Neural cell (in vitro differentiated cells): ENCODE results near the gene BFSP2. TPM values are rescaled to one million over a fixed set of nuclear protein-coding genes. Genes with fewer than 3 reads are reported as not detected.

Source experiments
- H2AFZ ChIP-seq: fragments of 200-600, 300-800 bp; sonication (generic), shearing (Covaris generic); 2 replicates; pipeline ENCODE4 v1.6.0; 2014; ENCODE audit warnings: low read depth, mild to moderate bottlenecking, antibody characterized with exemption, low read length, moderate library complexity
- H3F3A ChIP-seq: fragments of 200-600 bp; shearing (Covaris generic); 2 replicates; pipeline ENCODE4 v1.6.1; 2016; ENCODE audit warnings: mild to moderate bottlenecking, moderate library complexity, mixed read lengths, antibody characterized with exemption, low read length; ENCODE audit not compliant: insufficient read depth, poor library complexity, severe bottlenecking
- H3K27ac ChIP-seq: fragments of 200-600, 300-800 bp; sonication (generic), shearing (Covaris generic); 2 replicates; pipeline ENCODE4 v1.5.1; 2014; ENCODE audit warnings: mild to moderate bottlenecking, low read length, moderate library complexity
- H3K27me3 ChIP-seq: fragments of 300-800, 200-600 bp; sonication (generic), shearing (Covaris generic); 2 replicates; pipeline ENCODE4 v1.6.0; 2014; ENCODE audit warnings: mild to moderate bottlenecking, low read depth, low read length, moderate library complexity; ENCODE audit not compliant: insufficient read depth
- H3K36me3 ChIP-seq: fragments of 300-800, 200-600 bp; sonication (generic), shearing (Covaris generic); 2 replicates; pipeline ENCODE4 v1.5.1; 2014; ENCODE audit warnings: mild to moderate bottlenecking, antibody characterized with exemption, low read length, moderate library complexity; ENCODE audit not compliant: insufficient read depth
- H3K4me2 ChIP-seq: fragments of 300-800, 200-600 bp; sonication (generic), shearing (Covaris generic); 2 replicates; pipeline ENCODE4 v1.6.0; 2014; ENCODE audit warnings: mild to moderate bottlenecking, low read length
- H3K4me3 ChIP-seq: fragments of 300-800, 200-600 bp; sonication (generic), shearing (Covaris generic); 2 replicates; pipeline ENCODE4 v1.5.1; 2014; ENCODE audit warnings: mild to moderate bottlenecking, low read length, moderate library complexity
- H3K79me2 ChIP-seq: fragments of 200-600 bp; shearing (Covaris generic); replicated peaks from 2 replicates; pipeline ENCODE4 v1.6.0; 2014; ENCODE audit warnings: mild to moderate bottlenecking, low read length, moderate library complexity; ENCODE audit not compliant: insufficient read depth
- H3K9ac ChIP-seq: fragments of 300-800, 200-600 bp; sonication (generic), shearing (Covaris generic); 2 replicates; pipeline ENCODE4 v1.6.1; 2016; ENCODE audit warnings: mild to moderate bottlenecking, low read length, mixed read lengths
- H3K9me2 ChIP-seq: fragments of 200-600 bp; shearing (Covaris generic); 2 replicates; pipeline ENCODE4 v1.6.1; 2016; ENCODE audit warnings: mild to moderate bottlenecking, low read length, mixed read lengths; ENCODE audit not compliant: insufficient read depth
- H3K9me3 ChIP-seq: fragments of 200-600, 300-800 bp; sonication (generic), shearing (Covaris generic); 2 replicates; pipeline ENCODE4 v1.6.1; 2016; ENCODE audit warnings: mild to moderate bottlenecking, mixed run types, low read length, moderate library complexity, mixed read lengths
- H4K20me1 ChIP-seq: fragments of 200-600 bp; shearing (Covaris generic); 2 replicates; pipeline ENCODE4 v1.6.1; 2016; ENCODE audit warnings: mild to moderate bottlenecking, mixed run types; ENCODE audit not compliant: insufficient read depth
- EP300 ChIP-seq: fragments of 450-650 bp; conservative IDR thresholded peaks from 2 replicates; pipeline ENCODE4 v1.6.1; 2014; ENCODE audit warnings: antibody characterized with exemption, mild to moderate bottlenecking, moderate library complexity; ENCODE audit not compliant: poor library complexity, severe bottlenecking
- EZH2 ChIP-seq: fragments of 200-600, 300-800 bp; shearing (Covaris generic), sonication (generic); IDR thresholded peaks from 2 replicates; pipeline ENCODE4 v1.6.1; 2014; ENCODE audit warnings: antibody characterized with exemption, low read length, borderline replicate concordance, mild to moderate bottlenecking; ENCODE audit not compliant: insufficient read depth, poor library complexity, severe bottlenecking
- MXI1 ChIP-seq: fragments of 450-650 bp; conservative IDR thresholded peaks from 2 replicates; pipeline ENCODE4 v1.6.1; 2014; ENCODE audit warnings: antibody characterized with exemption, mild to moderate bottlenecking; ENCODE audit not compliant: poor library complexity, severe bottlenecking
- POLR2AphosphoS5 ChIP-seq: IDR thresholded peaks from 2 replicates; pipeline ENCODE4 v1.6.1; 2012
- RAD21 ChIP-seq: fragments of 450-650 bp; conservative IDR thresholded peaks from 2 replicates; pipeline ENCODE4 v1.6.1; 2014; ENCODE audit warnings: antibody characterized with exemption, mild to moderate bottlenecking, moderate library complexity
- SMC3 ChIP-seq: fragments of 450-650 bp; conservative IDR thresholded peaks from 2 replicates; pipeline ENCODE4 v1.6.1; 2014; ENCODE audit warnings: antibody characterized with exemption, mild to moderate bottlenecking, moderate library complexity; ENCODE audit not compliant: poor library complexity
- TAF1 ChIP-seq: IDR thresholded peaks from 2 replicates; pipeline ENCODE4 v1.6.1; 2012; ENCODE audit warnings: low read depth
- polyA plus RNA-seq: library from polyadenylated mRNA; depleted of rRNA; stranded (reverse); fragments of >200 nt; gene quantifications from 2 replicates; pipeline ENCODE4 v1.2.3, GENCODE V29; 2014
- TF ChIP-seq, protein P1 (sequence below): fragments of 450-650 bp; IDR thresholded peaks from 2 replicates; pipeline ENCODE4 v1.5.1; 2014; ENCODE audit warnings: antibody characterized with exemption, mild to moderate bottlenecking, moderate library complexity; ENCODE audit not compliant: poor library complexity, severe bottlenecking
- TF ChIP-seq, protein P2 (sequence below): IDR thresholded peaks from 2 replicates; pipeline ENCODE4 v1.6.1; 2012; ENCODE audit warnings: borderline replicate concordance

Gene BFSP2
- polyA plus RNA-seq, 1 donor from 2014 or later, result not detected

DNA sequence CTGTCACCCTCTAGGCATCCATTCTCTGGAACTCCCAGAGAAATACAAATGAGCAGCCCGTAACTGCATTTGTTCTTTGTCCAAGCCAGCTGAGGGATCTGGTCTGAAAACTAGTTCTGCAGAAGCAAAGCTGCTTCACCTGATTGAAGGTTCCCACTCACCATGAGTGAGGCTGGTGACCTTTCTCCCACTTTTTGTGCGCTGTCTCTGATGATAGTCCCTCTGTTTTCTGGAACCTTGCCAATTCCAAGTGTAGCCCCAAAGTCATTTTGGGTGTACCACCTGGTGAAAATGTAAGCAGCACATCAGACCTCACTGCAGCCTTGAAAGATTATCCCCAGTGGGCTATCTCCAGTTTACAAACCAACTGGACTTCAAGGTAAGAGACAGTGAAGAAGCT, 39.4 kb upstream of the BFSP2 start:
- H4K20me1 ChIP-seq, result no peaks in the 10 kb centered on the region
- H3F3A ChIP-seq, result no peaks in the 10 kb centered on the region
- H3K79me2 ChIP-seq, result no peaks in the 10 kb centered on the region
- no peaks in the 10 kb centered on the region for H3K9me2 ChIP-seq
- no peak overlapping the region for H3K27ac ChIP-seq
- no peak overlapping the region for H2AFZ ChIP-seq
- TF ChIP-seq MXI1 (no peak), EP300 (no peak), POLR2AphosphoS5 (no peak), EZH2 (no peak), TAF1 (no peak), RAD21 (no peak), SMC3 (no peak)
- TF ChIP-seq, protein P1, sequence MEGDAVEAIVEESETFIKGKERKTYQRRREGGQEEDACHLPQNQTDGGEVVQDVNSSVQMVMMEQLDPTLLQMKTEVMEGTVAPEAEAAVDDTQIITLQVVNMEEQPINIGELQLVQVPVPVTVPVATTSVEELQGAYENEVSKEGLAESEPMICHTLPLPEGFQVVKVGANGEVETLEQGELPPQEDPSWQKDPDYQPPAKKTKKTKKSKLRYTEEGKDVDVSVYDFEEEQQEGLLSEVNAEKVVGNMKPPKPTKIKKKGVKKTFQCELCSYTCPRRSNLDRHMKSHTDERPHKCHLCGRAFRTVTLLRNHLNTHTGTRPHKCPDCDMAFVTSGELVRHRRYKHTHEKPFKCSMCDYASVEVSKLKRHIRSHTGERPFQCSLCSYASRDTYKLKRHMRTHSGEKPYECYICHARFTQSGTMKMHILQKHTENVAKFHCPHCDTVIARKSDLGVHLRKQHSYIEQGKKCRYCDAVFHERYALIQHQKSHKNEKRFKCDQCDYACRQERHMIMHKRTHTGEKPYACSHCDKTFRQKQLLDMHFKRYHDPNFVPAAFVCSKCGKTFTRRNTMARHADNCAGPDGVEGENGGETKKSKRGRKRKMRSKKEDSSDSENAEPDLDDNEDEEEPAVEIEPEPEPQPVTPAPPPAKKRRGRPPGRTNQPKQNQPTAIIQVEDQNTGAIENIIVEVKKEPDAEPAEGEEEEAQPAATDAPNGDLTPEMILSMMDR, result no peak
- TF ChIP-seq, protein P2, sequence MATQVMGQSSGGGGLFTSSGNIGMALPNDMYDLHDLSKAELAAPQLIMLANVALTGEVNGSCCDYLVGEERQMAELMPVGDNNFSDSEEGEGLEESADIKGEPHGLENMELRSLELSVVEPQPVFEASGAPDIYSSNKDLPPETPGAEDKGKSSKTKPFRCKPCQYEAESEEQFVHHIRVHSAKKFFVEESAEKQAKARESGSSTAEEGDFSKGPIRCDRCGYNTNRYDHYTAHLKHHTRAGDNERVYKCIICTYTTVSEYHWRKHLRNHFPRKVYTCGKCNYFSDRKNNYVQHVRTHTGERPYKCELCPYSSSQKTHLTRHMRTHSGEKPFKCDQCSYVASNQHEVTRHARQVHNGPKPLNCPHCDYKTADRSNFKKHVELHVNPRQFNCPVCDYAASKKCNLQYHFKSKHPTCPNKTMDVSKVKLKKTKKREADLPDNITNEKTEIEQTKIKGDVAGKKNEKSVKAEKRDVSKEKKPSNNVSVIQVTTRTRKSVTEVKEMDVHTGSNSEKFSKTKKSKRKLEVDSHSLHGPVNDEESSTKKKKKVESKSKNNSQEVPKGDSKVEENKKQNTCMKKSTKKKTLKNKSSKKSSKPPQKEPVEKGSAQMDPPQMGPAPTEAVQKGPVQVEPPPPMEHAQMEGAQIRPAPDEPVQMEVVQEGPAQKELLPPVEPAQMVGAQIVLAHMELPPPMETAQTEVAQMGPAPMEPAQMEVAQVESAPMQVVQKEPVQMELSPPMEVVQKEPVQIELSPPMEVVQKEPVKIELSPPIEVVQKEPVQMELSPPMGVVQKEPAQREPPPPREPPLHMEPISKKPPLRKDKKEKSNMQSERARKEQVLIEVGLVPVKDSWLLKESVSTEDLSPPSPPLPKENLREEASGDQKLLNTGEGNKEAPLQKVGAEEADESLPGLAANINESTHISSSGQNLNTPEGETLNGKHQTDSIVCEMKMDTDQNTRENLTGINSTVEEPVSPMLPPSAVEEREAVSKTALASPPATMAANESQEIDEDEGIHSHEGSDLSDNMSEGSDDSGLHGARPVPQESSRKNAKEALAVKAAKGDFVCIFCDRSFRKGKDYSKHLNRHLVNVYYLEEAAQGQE, result no peak
- H3K9ac ChIP-seq, result no peak overlapping the region
- no peaks in the 10 kb centered on the region for H3K27me3 ChIP-seq
- H3K4me2 ChIP-seq, result no peak overlapping the region
- H3K4me3 ChIP-seq, result no peak overlapping the region
- no peaks in the 10 kb centered on the region for H3K9me3 ChIP-seq
- no peaks in the 10 kb centered on the region for H3K36me3 ChIP-seq

- no peaks in the 10 kb centered on the region for H3K9me3 ChIP-seq
- TF ChIP-seq, protein P1, result no peak
- TF ChIP-seq POLR2AphosphoS5, result no peak
- no peak for TF ChIP-seq EP300
- TF ChIP-seq SMC3, result no peak
- TF ChIP-seq EZH2, result no peak
- no peak for TF ChIP-seq RAD21
- TF ChIP-seq, protein P2, result no peak
- TF ChIP-seq TAF1, result no peak
- TF ChIP-seq MXI1, result no peak
- no peaks in the 10 kb centered on the region for H3K9me2 ChIP-seq
- no peak overlapping the region for H3K4me3 ChIP-seq
- H3K9ac ChIP-seq, result no peak overlapping the region
- H3K27me3 ChIP-seq, result no peaks in the 10 kb centered on the region
- no peaks in the 10 kb centered on the region for H3K79me2 ChIP-seq
- no peaks in the 10 kb centered on the region for H4K20me1 ChIP-seq
- no peaks in the 10 kb centered on the region for H3F3A ChIP-seq
- no peak overlapping the region for H2AFZ ChIP-seq
- no peak overlapping the region for H3K4me2 ChIP-seq
- H3K27ac ChIP-seq, result no peak overlapping the region
- no peaks in the 10 kb centered on the region for H3K36me3 ChIP-seq
Measured at GRCh38 chr3:133361011-133361410, 38.8 kb upstream of the BFSP2 start.
